ENCODE results near the gene RXRA. TPM values are rescaled to one million over a fixed set of nuclear protein-coding genes. Genes with fewer than 3 reads are reported as not detected.

The RXRA gene
- 19.0 TPM for total RNA-seq
- polyA plus RNA-seq (ENCODE audit: insufficient read depth in 1 of 8, insufficient read length in 8 of 8, low replicate concordance in 1 of 8) = 10 to 100 TPM; 26.9 to 44.4 (median 32.7) TPM
- long read RNA-seq, donor 1, transcript RXRA-202 (10 exons, 1,846 nt) = major isoform, 7 of 7 reads
- long read RNA-seq, donor 1, partial matches to known transcripts = 0 of 7 reads
- long read RNA-seq, donor 1, other reads (novel, unspliced or antisense) = 0 of 7 reads
- long read RNA-seq, donor 2 = 0 reads
- long read RNA-seq, donor 3, transcript RXRA-202 (10 exons, 1,846 nt) = major isoform, 7 of 7 reads
- long read RNA-seq, donor 3, partial matches to known transcripts = 0 of 7 reads
- long read RNA-seq, donor 3, other reads (novel, unspliced or antisense) = 0 of 7 reads
- long read RNA-seq, donor 4, partial matches to known transcripts = 5 of 8 reads
- long read RNA-seq, donor 4, other reads (novel, unspliced or antisense) = 0 of 8 reads
- long read RNA-seq, donor 5, transcript RXRA-202 (10 exons, 1,846 nt) = major isoform, 13 of 24 reads
- long read RNA-seq, donor 5, partial matches to known transcripts = 11 of 24 reads
- long read RNA-seq, donor 5, other reads (novel, unspliced or antisense) = 0 of 24 reads
- long read RNA-seq, donor 6, transcript RXRA-202 (10 exons, 1,846 nt) = major isoform, 7 of 7 reads
- long read RNA-seq, donor 6, partial matches to known transcripts = 0 of 7 reads
- long read RNA-seq, donor 6, other reads (novel, unspliced or antisense) = 0 of 7 reads
- long read RNA-seq, donor 7, partial matches to known transcripts = 0 of 4 reads
- long read RNA-seq, donor 7, other reads (novel, unspliced or antisense) = 0 of 4 reads
- long read RNA-seq, donor 8 = 0 reads
- long read RNA-seq, donor 9 = 0 reads
- long read RNA-seq, donor 10, partial matches to known transcripts = 0 of 4 reads
- long read RNA-seq, donor 10, other reads (novel, unspliced or antisense) = 0 of 4 reads
- long read RNA-seq, donor 11, partial matches to known transcripts = 0 of 3 reads
- long read RNA-seq, donor 11, other reads (novel, unspliced or antisense) = 0 of 3 reads

DNA sequence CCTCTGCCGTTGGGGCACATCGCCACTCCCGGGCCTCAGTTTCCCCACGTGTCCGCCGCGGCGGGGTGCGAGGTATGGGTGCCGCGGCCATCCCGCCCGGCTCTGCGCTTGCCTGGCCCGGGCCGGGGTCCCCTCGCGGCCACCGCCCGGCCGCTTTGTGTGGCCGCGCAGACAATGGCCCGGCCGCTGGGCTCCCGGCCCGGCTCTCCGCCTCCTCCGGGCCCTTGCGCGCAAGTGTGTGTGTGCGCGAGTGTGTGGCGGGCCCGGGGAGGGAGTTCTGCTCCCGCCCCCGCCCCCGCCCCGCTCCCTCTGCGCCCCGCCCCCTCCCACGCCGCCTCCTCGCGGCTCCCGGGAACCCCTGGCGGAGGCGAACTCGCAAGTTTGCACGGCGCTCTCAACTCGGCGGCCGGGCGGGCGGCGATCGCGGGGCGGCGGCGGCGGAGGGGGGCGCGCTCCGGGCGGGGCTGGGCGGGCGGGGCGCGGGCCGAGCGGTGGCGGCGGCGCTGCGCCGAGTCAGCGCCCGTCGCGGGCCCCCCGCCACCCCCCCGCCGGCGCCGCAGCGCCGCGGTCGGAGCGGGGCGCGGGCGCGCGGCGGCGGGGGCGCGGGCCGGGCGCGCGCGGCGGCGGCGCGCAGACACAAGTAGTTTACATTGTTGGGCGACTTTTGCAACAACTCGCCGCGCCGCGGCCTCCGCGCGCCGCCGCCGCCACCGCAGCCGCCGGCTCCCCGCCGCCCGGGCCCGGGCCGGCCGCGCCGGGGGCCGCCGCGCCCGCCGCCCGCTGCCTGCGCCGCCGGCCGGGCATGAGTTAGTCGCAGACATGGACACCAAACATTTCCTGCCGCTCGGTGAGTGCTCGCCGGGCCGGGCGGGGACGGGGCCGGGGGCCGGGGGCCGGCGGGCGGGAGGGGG lies at the start of gene RXRA:
TSS of gene RXRA (plus strand) at position 643 of the 911 bp plus-strand sequence. CDS start at position 820, 177 bp downstream.
- H3K27me3 ChIP-seq (ENCODE audit: control insufficient read depth, insufficient read depth, low read length) = peaks cover 4% of the 10 kb centered on the region
- H3K4me3 ChIP-seq (ENCODE audit: low read length) = peak within 1 kb of the TSS; percentile 81
- H3K27ac ChIP-seq (ENCODE audit: low read length) = peak within 1 kb of the TSS; percentile 89
- WGBS (ENCODE audit: insufficient coverage) = under 1% methylated on average over 137 of the region's 156 CpGs
- peaks cover 59% of the 10 kb centered on the region for H3K4me1 ChIP-seq (ENCODE audit: control insufficient read depth, insufficient read depth, low read length)
- no peaks in the 10 kb centered on the region for H3K36me3 ChIP-seq (ENCODE audit: control insufficient read depth, insufficient read depth, low read length)
- H3K9me3 ChIP-seq (replicated peaks; ENCODE audit: control insufficient read depth, low read depth, low read length) = no peaks in the 10 kb centered on the region
- DNase-seq = peak; percentile 96

DNA sequence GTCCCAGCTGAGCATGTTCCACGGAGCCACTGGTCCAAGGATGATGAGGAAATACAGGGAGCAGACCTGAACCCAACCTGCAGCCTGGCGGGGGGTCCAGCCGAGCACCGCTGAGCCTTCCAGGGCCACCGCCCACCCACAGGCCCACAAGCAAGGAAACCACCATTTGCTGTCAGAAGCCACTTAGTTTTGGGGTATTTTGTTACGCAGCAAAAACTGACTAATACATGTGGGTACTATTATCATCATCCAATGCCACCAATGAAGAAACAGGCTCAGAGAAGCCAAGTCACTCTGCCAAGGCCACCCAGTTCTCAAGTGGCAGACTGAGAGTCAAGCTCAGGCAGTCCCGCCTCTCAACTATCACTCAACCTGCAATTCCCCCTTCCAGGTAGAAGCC lies 48.0 kb upstream of the RXRA start:
- no peak overlapping the region for H3K4me3 ChIP-seq (ENCODE audit: low read length)
- H3K4me1 ChIP-seq (ENCODE audit: control insufficient read depth, insufficient read depth, low read length) = peaks cover 15% of the 10 kb centered on the region
- peaks cover 38% of the 10 kb centered on the region for H3K27me3 ChIP-seq (ENCODE audit: control insufficient read depth, insufficient read depth, low read length)
- H3K36me3 ChIP-seq (ENCODE audit: control insufficient read depth, insufficient read depth, low read length) = no peaks in the 10 kb centered on the region
- H3K9me3 ChIP-seq (replicated peaks; ENCODE audit: control insufficient read depth, low read depth, low read length) = no peaks in the 10 kb centered on the region
- 100% methylated on average over 2 of the region's 7 CpGs for WGBS (ENCODE audit: insufficient coverage)
- H3K27ac ChIP-seq (ENCODE audit: low read length) = no peak overlapping the region
- DNase-seq = no peak

DNA sequence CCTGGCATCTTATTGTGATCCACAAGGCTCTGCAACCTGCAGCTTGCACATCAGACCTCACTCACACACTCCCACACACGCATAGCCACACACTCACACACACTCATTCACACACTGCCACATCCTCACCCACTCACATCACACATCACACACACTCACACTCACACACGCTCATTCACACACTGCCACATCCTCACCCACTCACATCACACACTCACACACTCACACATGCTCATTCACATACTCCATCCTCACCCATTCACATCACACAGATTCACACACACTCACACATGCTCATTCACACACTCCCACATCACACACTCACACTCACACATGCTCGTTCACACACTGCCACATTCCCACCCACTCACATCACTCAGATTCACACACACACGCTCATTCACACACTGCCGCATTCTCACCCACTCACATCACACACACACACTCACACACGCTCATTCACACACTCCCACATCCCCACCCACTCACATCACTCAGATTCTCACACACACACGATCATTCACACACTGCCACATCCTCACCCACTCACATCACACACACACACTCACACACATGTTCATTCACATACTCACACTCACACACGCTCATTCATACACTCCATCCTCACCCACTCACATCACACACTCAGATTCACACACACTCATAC lies 47.1 kb upstream of the RXRA start:
- Histone ChIP-seq H3K27me3 (ENCODE audit: control insufficient read depth, insufficient read depth, low read length) (peaks cover 32% of the 10 kb centered on the region), H3K4me1 (ENCODE audit: control insufficient read depth, insufficient read depth, low read length) (peaks cover 23% of the 10 kb centered on the region), H3K9me3 (replicated peaks; ENCODE audit: control insufficient read depth, low read depth, low read length) (no peaks in the 10 kb centered on the region), H3K27ac (ENCODE audit: low read length) (no peak overlapping the region), H3K4me3 (ENCODE audit: low read length) (no peak overlapping the region), H3K36me3 (ENCODE audit: control insufficient read depth, insufficient read depth, low read length) (no peaks in the 10 kb centered on the region)
- DNase-seq = no peak
- WGBS (ENCODE audit: insufficient coverage) = 79% methylated on average over 8 of the region's 8 CpGs

DNA sequence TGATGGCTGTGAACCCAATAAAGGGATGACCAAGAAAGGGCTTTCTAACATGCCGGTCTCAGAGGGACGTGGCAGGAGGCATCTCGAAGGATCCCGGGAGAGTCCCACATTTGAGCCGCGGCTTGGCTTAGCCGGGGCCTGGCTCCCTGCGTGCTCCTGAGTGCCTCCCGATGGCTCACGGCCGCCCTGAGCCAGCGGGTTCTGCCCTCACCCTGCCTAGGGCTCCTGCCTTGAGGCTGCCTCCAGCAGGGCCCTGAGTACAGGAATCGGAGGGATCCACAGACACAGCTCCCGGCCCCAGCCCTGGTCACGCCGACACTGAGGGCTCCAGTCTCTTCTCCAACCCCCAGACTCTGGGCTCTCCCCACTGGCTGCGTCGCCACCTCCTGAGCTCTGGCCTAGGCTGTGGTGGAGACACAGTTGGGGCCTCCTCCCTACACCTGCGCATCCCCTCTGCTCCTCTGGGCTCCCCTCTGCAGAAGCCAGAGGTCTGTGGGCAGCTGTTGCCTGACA lies 44.1 kb upstream of the RXRA start:
- DNase-seq = no peak
- peaks cover 23% of the 10 kb centered on the region for H3K27me3 ChIP-seq (ENCODE audit: control insufficient read depth, insufficient read depth, low read length)
- H3K4me3 ChIP-seq (ENCODE audit: low read length) = no peak overlapping the region
- WGBS (ENCODE audit: insufficient coverage) = 80% methylated on average over 16 of the region's 19 CpGs
- H3K9me3 ChIP-seq (replicated peaks; ENCODE audit: control insufficient read depth, low read depth, low read length) = no peaks in the 10 kb centered on the region
- H3K36me3 ChIP-seq (ENCODE audit: control insufficient read depth, insufficient read depth, low read length) = no peaks in the 10 kb centered on the region
- H3K27ac ChIP-seq (ENCODE audit: low read length) = no peak overlapping the region
- peaks cover 22% of the 10 kb centered on the region for H3K4me1 ChIP-seq (ENCODE audit: control insufficient read depth, insufficient read depth, low read length)

DNA sequence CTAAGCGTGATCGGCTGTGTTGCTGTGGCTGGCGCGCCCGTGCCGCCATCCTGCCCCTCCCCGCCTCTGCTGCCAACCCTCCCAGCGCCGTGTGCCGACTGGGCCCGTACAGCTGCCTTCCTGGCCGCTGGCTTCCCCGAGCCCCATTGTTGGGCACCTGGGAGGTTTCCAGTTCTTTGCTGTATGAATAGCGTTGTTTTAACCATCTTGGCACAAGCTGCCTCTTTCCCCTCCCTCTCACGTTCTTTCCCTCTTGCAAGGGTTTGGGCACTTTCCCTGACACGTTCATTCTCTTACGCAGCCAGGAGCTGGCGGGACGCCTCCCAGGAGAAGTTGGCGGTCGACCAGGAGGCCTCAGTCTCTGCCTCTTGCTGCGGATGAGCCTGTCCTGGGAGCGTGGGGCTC lies 43.1 kb upstream of the RXRA start:
- Histone ChIP-seq H3K4me1 (ENCODE audit: control insufficient read depth, insufficient read depth, low read length) (peaks cover 22% of the 10 kb centered on the region), H3K27ac (ENCODE audit: low read length) (no peak overlapping the region), H3K27me3 (ENCODE audit: control insufficient read depth, insufficient read depth, low read length) (peaks cover 15% of the 10 kb centered on the region), H3K4me3 (ENCODE audit: low read length) (no peak overlapping the region), H3K9me3 (replicated peaks; ENCODE audit: control insufficient read depth, low read depth, low read length) (no peaks in the 10 kb centered on the region), H3K36me3 (ENCODE audit: control insufficient read depth, insufficient read depth, low read length) (no peaks in the 10 kb centered on the region)
- DNase-seq = peak; percentile 93
- WGBS (ENCODE audit: insufficient coverage) = 48% methylated on average over 21 of the region's 23 CpGs

DNA sequence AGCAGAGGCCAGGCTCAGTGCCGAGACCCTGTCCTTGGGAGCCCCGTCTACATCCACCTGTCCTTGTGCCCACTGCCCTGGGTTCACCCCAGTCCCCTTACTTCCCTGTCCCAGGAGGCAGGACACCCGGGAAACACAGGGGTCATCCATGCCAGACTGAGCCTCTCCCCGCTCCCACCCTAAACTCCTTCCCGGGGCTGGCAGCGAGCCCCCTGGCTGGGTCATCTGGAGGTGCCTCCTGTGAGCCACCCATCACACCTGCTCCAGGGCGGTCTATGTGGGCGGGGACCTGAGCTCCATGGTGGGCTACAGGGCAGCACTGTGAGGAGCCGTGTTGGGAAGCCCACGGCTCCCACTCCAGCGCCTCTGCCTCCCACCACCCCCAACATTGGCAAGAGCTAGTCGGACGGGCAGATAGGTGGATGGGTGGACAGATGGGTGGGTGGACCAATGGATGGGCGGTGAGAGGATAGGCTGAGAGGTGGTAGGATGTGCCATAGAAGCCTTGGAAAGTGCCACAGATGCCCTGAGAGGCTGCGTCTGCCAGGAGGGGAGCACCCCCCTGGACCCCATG lies 42.5 kb upstream of the RXRA start:
- no peaks in the 10 kb centered on the region for H3K36me3 ChIP-seq (ENCODE audit: control insufficient read depth, insufficient read depth, low read length)
- no peak overlapping the region for H3K27ac ChIP-seq (ENCODE audit: low read length)
- WGBS (ENCODE audit: insufficient coverage) = 75% methylated on average over 12 of the region's 15 CpGs
- H3K27me3 ChIP-seq (ENCODE audit: control insufficient read depth, insufficient read depth, low read length) = peaks cover 14% of the 10 kb centered on the region
- H3K4me1 ChIP-seq (ENCODE audit: control insufficient read depth, insufficient read depth, low read length) = peaks cover 22% of the 10 kb centered on the region
- H3K4me3 ChIP-seq (ENCODE audit: low read length) = no peak overlapping the region
- no peaks in the 10 kb centered on the region for H3K9me3 ChIP-seq (replicated peaks; ENCODE audit: control insufficient read depth, low read depth, low read length)
- no peak for DNase-seq

DNA sequence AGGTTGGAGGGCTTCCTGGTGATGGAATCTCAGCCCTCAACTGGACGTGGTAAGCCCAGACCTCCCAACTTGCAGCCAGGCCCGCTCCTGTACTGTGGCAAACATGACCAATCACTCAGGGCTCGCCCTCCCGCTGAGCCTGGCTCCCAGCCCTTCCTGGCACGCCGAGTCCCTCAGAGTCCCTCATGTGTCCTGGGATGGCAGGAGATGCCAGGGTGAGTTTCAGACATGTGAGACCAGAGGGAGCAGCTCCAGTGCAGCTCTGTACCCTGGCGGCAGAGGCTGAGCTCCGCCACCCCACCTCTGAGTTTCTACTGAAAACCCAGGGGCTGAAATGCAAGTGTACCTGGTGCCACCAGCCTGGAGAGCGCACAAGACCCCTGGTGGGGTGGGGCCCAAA lies 42.0 kb upstream of the RXRA start:
- H3K27ac ChIP-seq (ENCODE audit: low read length) = no peak overlapping the region
- 77% methylated on average over 6 of the region's 9 CpGs for WGBS (ENCODE audit: insufficient coverage)
- no peak for DNase-seq

DNA sequence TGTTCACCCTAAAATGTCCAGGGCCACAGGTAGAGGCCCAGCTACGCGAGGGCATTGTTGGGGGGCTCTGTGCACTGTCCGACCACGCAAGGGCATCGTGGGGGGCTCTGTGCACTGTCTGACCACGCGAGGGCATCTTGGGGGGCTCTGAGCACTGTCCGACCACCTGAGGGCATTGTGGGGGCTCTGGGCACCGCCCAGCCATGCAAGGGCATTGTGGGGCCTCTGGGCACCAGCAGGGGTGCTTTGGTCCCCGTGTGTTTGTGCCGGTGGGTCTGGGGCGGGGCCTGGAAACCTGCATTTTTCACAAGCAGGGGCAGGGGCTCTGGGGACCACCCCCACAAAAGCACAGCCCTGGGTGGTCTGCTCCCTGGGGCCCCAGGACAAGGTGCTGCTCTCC lies 41.5 kb upstream of the RXRA start:
- WGBS (ENCODE audit: insufficient coverage) = 95% methylated on average over 9 of the region's 12 CpGs
- Histone ChIP-seq H3K27me3 (ENCODE audit: control insufficient read depth, insufficient read depth, low read length) (peaks cover 14% of the 10 kb centered on the region), H3K36me3 (ENCODE audit: control insufficient read depth, insufficient read depth, low read length) (no peaks in the 10 kb centered on the region), H3K4me1 (ENCODE audit: control insufficient read depth, insufficient read depth, low read length) (peaks cover 22% of the 10 kb centered on the region), H3K4me3 (ENCODE audit: low read length) (no peak overlapping the region), H3K27ac (ENCODE audit: low read length) (no peak overlapping the region), H3K9me3 (replicated peaks; ENCODE audit: control insufficient read depth, low read depth, low read length) (no peaks in the 10 kb centered on the region)
- no peak for DNase-seq

More for the DNA sequence above, 42.0 kb upstream of the RXRA start:
- Histone ChIP-seq H3K9me3 (replicated peaks; ENCODE audit: control insufficient read depth, low read depth, low read length) (no peaks in the 10 kb centered on the region), H3K4me1 (ENCODE audit: control insufficient read depth, insufficient read depth, low read length) (peaks cover 22% of the 10 kb centered on the region), H3K27me3 (ENCODE audit: control insufficient read depth, insufficient read depth, low read length) (peaks cover 14% of the 10 kb centered on the region), H3K4me3 (ENCODE audit: low read length) (no peak overlapping the region), H3K36me3 (ENCODE audit: control insufficient read depth, insufficient read depth, low read length) (no peaks in the 10 kb centered on the region)
